Measurements from ENCODE around the gene ARPIN.

DNA sequence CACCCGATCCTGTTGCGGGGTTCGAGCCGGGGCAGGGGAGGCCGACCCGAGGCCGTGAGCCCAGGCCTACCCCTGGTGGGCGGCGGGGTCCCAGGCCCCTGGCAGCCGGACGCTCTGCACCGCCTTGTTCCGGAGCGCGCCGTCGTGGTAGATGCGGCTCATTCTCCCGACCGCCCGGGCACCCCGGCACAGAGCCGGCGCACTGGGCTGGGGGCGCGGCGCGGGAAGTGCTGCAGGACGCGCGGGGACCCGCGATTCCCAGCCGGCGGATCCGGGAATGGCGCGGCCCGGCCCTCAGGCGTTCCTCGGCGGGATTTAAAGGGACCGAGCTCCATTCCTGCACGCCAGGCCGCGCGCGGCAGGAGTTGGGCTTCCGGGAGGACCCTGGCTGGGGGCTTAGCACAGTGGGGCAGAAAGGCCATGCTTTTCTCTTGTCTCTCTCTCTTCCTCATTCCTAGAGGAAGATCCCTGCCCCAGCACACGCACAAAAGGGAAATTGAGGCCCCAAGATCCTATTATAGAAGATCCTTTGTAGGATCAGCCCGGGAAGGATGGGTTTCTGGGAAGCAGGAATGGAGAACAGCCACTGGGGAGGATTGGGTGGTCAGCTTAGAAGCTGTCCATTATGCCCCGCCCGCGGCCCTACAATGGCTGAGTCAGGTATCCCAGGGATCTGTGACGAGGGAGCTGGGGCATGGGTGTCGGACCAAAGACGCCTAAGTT, at the start of gene ARPIN:
- TF ChIP-seq, protein P1, sequence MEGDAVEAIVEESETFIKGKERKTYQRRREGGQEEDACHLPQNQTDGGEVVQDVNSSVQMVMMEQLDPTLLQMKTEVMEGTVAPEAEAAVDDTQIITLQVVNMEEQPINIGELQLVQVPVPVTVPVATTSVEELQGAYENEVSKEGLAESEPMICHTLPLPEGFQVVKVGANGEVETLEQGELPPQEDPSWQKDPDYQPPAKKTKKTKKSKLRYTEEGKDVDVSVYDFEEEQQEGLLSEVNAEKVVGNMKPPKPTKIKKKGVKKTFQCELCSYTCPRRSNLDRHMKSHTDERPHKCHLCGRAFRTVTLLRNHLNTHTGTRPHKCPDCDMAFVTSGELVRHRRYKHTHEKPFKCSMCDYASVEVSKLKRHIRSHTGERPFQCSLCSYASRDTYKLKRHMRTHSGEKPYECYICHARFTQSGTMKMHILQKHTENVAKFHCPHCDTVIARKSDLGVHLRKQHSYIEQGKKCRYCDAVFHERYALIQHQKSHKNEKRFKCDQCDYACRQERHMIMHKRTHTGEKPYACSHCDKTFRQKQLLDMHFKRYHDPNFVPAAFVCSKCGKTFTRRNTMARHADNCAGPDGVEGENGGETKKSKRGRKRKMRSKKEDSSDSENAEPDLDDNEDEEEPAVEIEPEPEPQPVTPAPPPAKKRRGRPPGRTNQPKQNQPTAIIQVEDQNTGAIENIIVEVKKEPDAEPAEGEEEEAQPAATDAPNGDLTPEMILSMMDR (IDR thresholded peaks at IDR 0.05), result peak in 2 of 4 experiments; percentile 8 to 9
- no peak for TF ChIP-seq POLR2A (IDR thresholded peaks at IDR 0.05)
- TF ChIP-seq POLR2AphosphoS5 (IDR thresholded peaks at IDR 0.05), result peak in 2 of 4 donors; percentile 49 to 51
- TF ChIP-seq EP300 (IDR thresholded peaks at IDR 0.05), result no peak
